Nephron progenitor cell (in vitro differentiated cells): ENCODE measurements around the gene PRUNE2.

Source experiments
- DNase-seq: peaks from one replicate; pipeline ENCODE4 v3.0.0; 2021
- H3K27ac Mint-ChIP-seq: 2 replicates; pipeline ENCODE4 v1.8.0; 2021; ENCODE audit warnings: mild to moderate bottlenecking, moderate library complexity, mixed read lengths
- H3K27me3 Mint-ChIP-seq: 2 replicates; pipeline ENCODE4 v1.8.0; 2021; ENCODE audit warnings: mild to moderate bottlenecking, low read depth, mixed read lengths; ENCODE audit not compliant: poor library complexity
- H3K36me3 Mint-ChIP-seq: 2 replicates; pipeline ENCODE4 v1.8.0; 2021; ENCODE audit warnings: low read depth, mixed read lengths
- H3K4me1 Mint-ChIP-seq: 2 replicates; pipeline ENCODE4 v1.8.0; 2021; ENCODE audit warnings: mixed read lengths
- H3K4me3 Mint-ChIP-seq: 2 replicates; pipeline ENCODE4 v1.8.0; 2021; ENCODE audit warnings: mild to moderate bottlenecking, moderate library complexity, mixed read lengths
- H3K9me3 Mint-ChIP-seq: 2 replicates; pipeline ENCODE4 v1.8.0; 2021; ENCODE audit warnings: mild to moderate bottlenecking, moderate library complexity, mixed read lengths
- CTCF ChIP-seq: fragments of 200-600 bp; sonication (generic); IDR thresholded peaks from 2 replicates; pipeline ENCODE4 v1.5.0; 2021; ENCODE audit warnings: antibody characterized with exemption

PRUNE2 gene

GRCh38 chr9:76605321-76605900 is 300.5 kb downstream of the PRUNE2 start:
- DNase-seq = no peak
- no peak overlapping the region for H3K27ac Mint-ChIP-seq
- no peaks in the 10 kb centered on the region for H3K36me3 Mint-ChIP-seq
- TF ChIP-seq CTCF = no peak
- H3K4me3 Mint-ChIP-seq = no peak overlapping the region
- peaks cover 13% of the 10 kb centered on the region for H3K4me1 Mint-ChIP-seq
- peaks cover 6% of the 10 kb centered on the region for H3K27me3 Mint-ChIP-seq
- peaks cover 9% of the 10 kb centered on the region for H3K9me3 Mint-ChIP-seq

- Mint-ChIP-seq H3K36me3 (no peaks in the 10 kb centered on the region), H3K9me3 (peaks cover 9% of the 10 kb centered on the region), H3K27ac (no peak overlapping the region), H3K4me3 (no peak overlapping the region), H3K27me3 (peaks cover 6% of the 10 kb centered on the region), H3K4me1 (peaks cover 9% of the 10 kb centered on the region)
- TF ChIP-seq CTCF = no peak
- no peak for DNase-seq
These were observed 301.9 kb downstream of the PRUNE2 start for GRCh38 chr9:76603931-76604570.

GRCh38 chr9:76603448-76603895 is 302.4 kb downstream of the PRUNE2 start:
- no peak for DNase-seq
- Mint-ChIP-seq H3K27me3 (peaks cover 6% of the 10 kb centered on the region), H3K4me3 (no peak overlapping the region), H3K36me3 (no peaks in the 10 kb centered on the region), H3K4me1 (peaks cover 9% of the 10 kb centered on the region), H3K9me3 (peaks cover 4% of the 10 kb centered on the region), H3K27ac (no peak overlapping the region)
- TF ChIP-seq CTCF = no peak

- Mint-ChIP-seq H3K4me3 (no peak overlapping the region), H3K27me3 (peaks cover 3% of the 10 kb centered on the region), H3K36me3 (no peaks in the 10 kb centered on the region), H3K9me3 (no peaks in the 10 kb centered on the region), H3K4me1 (peaks cover 17% of the 10 kb centered on the region), H3K27ac (no peak overlapping the region)
- no peak for DNase-seq
- TF ChIP-seq CTCF = no peak
These were observed 303.7 kb downstream of the PRUNE2 start for GRCh38 chr9:76602199-76602598.

- Mint-ChIP-seq H3K4me1 (peaks cover 33% of the 10 kb centered on the region), H3K4me3 (no peak overlapping the region), H3K36me3 (no peaks in the 10 kb centered on the region), H3K27ac (no peak overlapping the region), H3K27me3 (peaks cover 6% of the 10 kb centered on the region), H3K9me3 (no peaks in the 10 kb centered on the region)
- no peak for DNase-seq
- no peak for TF ChIP-seq CTCF
These were observed 305.8 kb downstream of the PRUNE2 start for GRCh38 chr9:76600007-76600615.
